Upper lobe of left lung (tissue), 4 donors: ENCODE data around the gene HDAC2.

Experiments used
- POLR2AphosphoS5 ChIP-seq, 2 donors: sonication (generic); formaldehyde crosslinking; IDR thresholded peaks; one replicate each; pipeline ENCODE4 v1.5.1; 2017; ENCODE audit warnings: antibody characterized with exemption in 2 of 2
- TF ChIP-seq, protein P1 (sequence below), 6 experiments: fragments of 450-650 bp in 4 of 6; fragments of 200-600 bp in 2 of 6; sonication (generic) in 2 of 6; IDR thresholded peaks; one replicate each; pipeline ENCODE4 v1.5.1; 2016 to 2019; ENCODE audit warnings: antibody characterized with exemption in 6 of 6

GRCh38 chr6:113925378-113925777, 45.6 kb downstream of the HDAC2 start:
- TF ChIP-seq, protein P1, sequence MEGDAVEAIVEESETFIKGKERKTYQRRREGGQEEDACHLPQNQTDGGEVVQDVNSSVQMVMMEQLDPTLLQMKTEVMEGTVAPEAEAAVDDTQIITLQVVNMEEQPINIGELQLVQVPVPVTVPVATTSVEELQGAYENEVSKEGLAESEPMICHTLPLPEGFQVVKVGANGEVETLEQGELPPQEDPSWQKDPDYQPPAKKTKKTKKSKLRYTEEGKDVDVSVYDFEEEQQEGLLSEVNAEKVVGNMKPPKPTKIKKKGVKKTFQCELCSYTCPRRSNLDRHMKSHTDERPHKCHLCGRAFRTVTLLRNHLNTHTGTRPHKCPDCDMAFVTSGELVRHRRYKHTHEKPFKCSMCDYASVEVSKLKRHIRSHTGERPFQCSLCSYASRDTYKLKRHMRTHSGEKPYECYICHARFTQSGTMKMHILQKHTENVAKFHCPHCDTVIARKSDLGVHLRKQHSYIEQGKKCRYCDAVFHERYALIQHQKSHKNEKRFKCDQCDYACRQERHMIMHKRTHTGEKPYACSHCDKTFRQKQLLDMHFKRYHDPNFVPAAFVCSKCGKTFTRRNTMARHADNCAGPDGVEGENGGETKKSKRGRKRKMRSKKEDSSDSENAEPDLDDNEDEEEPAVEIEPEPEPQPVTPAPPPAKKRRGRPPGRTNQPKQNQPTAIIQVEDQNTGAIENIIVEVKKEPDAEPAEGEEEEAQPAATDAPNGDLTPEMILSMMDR (IDR thresholded peaks at IDR 0.05) = no peak
- no peak for TF ChIP-seq POLR2AphosphoS5 (IDR thresholded peaks at IDR 0.05)
